ENCODE measurements around the gene TYW5. TPM values are rescaled to one million over a fixed set of nuclear protein-coding genes. Genes with fewer than 3 reads are reported as not detected.
A peak's percentile ranks its signal among the peaks of the same experiment; 100 is the strongest.

The TYW5 gene
- total and polyA plus RNA-seq, 2 of the 13 experiments (the other 11 are each of a cell fraction or from before 2014, with no cell fraction given), result 8.3 to 14.6 TPM

GRCh38 chr2:199911052-199911876 lies 44.0 kb downstream of the TYW5 start, which contains the start of gene C2orf69 (continued):
- TF ChIP-seq FIP1L1 (IDR thresholded peaks at IDR 0.05; ENCODE audit: borderline replicate concordance, insufficient read depth, low read depth, low read length) (peak; percentile 49; the same call in 1 of the 2 replicates), NFIC (IDR thresholded peaks at IDR 0.05; ENCODE audit: low read length) (no peak), ZNF207 (IDR thresholded peaks at IDR 0.05; ENCODE audit: borderline replicate concordance) (no peak), TBP (CRISPR knock-in tag; IDR thresholded peaks at IDR 0.05) (no peak), PCBP2 (optimal IDR thresholded peaks at IDR 0.05; ENCODE audit: low read depth, low read length, poor library complexity, severe bottlenecking) (no peak), MTA1 (CRISPR knock-in tag; IDR thresholded peaks at IDR 0.05; ENCODE audit: borderline replicate concordance) (peak; percentile 50; the same call in 1 of the 2 replicates), CAMTA2 (CRISPR knock-in tag; IDR thresholded peaks at IDR 0.05; ENCODE audit: borderline replicate concordance) (peak; percentile 91), MEIS1 (CRISPR knock-in tag; IDR thresholded peaks at IDR 0.05; ENCODE audit: borderline replicate concordance) (0 out of 2 replicates have a peak, but pooled peaks have one; percentile 39), MZF1 (CRISPR knock-in tag; IDR thresholded peaks at IDR 0.05; ENCODE audit: borderline replicate concordance) (0 out of 2 replicates have a peak, but pooled peaks have one; percentile 19), ZNF136 (CRISPR knock-in tag; IDR thresholded peaks at IDR 0.05; ENCODE audit: low read depth) (no peak), CBX1 (IDR thresholded peaks at IDR 0.05; ENCODE audit: low read depth) (peak; percentile 28), MLLT10 (CRISPR knock-in tag; IDR thresholded peaks at IDR 0.05) (no peak), ZNF678 (CRISPR knock-in tag; IDR thresholded peaks at IDR 0.05) (0 out of 2 replicates have a peak, but pooled peaks have one; percentile 82), REPIN1 (CRISPR knock-in tag; IDR thresholded peaks at IDR 0.05; ENCODE audit: borderline replicate concordance, low read depth) (peak; percentile 93), KIAA2018 (CRISPR knock-in tag; IDR thresholded peaks at IDR 0.05; ENCODE audit: borderline replicate concordance) (0 out of 2 replicates have a peak, but pooled peaks have one; percentile 8)
- TF ChIP-seq, protein P1, sequence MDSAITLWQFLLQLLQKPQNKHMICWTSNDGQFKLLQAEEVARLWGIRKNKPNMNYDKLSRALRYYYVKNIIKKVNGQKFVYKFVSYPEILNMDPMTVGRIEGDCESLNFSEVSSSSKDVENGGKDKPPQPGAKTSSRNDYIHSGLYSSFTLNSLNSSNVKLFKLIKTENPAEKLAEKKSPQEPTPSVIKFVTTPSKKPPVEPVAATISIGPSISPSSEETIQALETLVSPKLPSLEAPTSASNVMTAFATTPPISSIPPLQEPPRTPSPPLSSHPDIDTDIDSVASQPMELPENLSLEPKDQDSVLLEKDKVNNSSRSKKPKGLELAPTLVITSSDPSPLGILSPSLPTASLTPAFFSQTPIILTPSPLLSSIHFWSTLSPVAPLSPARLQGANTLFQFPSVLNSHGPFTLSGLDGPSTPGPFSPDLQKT (CRISPR knock-in tag; IDR thresholded peaks at IDR 0.05; ENCODE audit: borderline replicate concordance), result no peak
- TF ChIP-seq, protein P2, sequence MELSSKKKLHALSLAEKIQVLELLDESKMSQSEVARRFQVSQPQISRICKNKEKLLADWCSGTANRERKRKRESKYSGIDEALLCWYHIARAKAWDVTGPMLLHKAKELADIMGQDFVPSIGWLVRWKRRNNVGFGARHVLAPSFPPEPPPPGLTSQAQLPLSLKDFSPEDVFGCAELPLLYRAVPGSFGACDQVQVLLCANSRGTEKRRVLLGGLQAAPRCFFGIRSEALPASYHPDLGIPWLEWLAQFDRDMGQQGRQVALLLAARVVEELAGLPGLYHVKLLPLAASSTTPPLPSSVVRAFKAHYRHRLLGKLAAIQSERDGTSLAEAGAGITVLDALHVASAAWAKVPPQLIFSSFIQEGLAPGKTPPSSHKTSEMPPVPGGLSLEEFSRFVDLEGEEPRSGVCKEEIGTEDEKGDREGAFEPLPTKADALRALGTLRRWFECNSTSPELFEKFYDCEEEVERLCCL (CRISPR knock-in tag; IDR thresholded peaks at IDR 0.05; ENCODE audit: borderline replicate concordance), result no peak
